Uterus (tissue), 4 donors: Measurements from ENCODE around the gene UST. TPM values are rescaled to one million over a fixed set of nuclear protein-coding genes. Genes with fewer than 3 reads are reported as not detected.

ENCODE experiments used
- DNase-seq, 2 donors: peaks; one replicate each; pipeline ENCODE4 v3.0.0-alpha.2; 2019 to 2020
- H3K27ac ChIP-seq, 2 donors: fragments of 200-600 bp; sonication (generic); 1 replicate in 1 of 2; 2 replicates in 1 of 2; pipeline ENCODE4 v1.5.1; 2016 to 2018
- H3K27me3 ChIP-seq, 2 donors: fragments of 200-600 bp; sonication (generic); one replicate each; pipeline ENCODE4 v1.5.1; 2018 to 2019; ENCODE audit warnings: control low read depth in 1 of 2
- H3K36me3 ChIP-seq, 2 donors: fragments of 200-600 bp; sonication (generic); one replicate each; pipeline ENCODE4 v1.5.1; 2019; ENCODE audit warnings: control low read depth in 1 of 2
- H3K4me1 ChIP-seq, 2 donors: fragments of 200-600 bp; sonication (generic); one replicate each; pipeline ENCODE4 v1.5.1; 2018 to 2019; ENCODE audit warnings: control low read depth in 1 of 2
- H3K4me3 ChIP-seq, 2 donors: fragments of 200-600 bp; sonication (generic); 1 replicate in 1 of 2; 2 replicates in 1 of 2; pipeline ENCODE4 v1.5.1; 2018 to 2019; ENCODE audit warnings: mild to moderate bottlenecking in 1 of 2
- H3K9me3 ChIP-seq, 2 donors: fragments of 200-600 bp; sonication (generic); one replicate each; pipeline ENCODE4 v1.5.1; 2019; ENCODE audit warnings: control low read depth in 1 of 2
- POLR2A ChIP-seq, 2 donors: fragments of 450-650 bp; IDR thresholded peaks; one replicate each; pipeline ENCODE4 v1.6.1; 2016; ENCODE audit warnings: antibody characterized with exemption in 2 of 2, mild to moderate bottlenecking in 1 of 2, moderate library complexity in 1 of 2
- intact Hi-C: fragments of 100-400 bp; cut with DNase I; formaldehyde crosslinking; loops from one replicate; pipeline ENCODE4 v1.15.1; 2023; ENCODE audit warnings: low total_unique reads
- total RNA-seq, 4 donors: library from RNA; depleted of rRNA in 3 of 4; stranded (reverse); fragments of >200 nt in 3 of 4; gene quantifications; one replicate each; pipeline versions ENCODE4 v1.1.0 to v1.2.4, GENCODE V29; 2014 to 2023
- TF ChIP-seq, protein P1 (sequence below), 4 experiments: fragments of 200-600 bp in 2 of 4; fragments of 450-650 bp in 2 of 4; sonication (generic) in 2 of 4; IDR thresholded peaks; one replicate each; pipeline ENCODE4 v1.5.1; 2016 to 2019; ENCODE audit warnings: antibody characterized with exemption in 4 of 4, mild to moderate bottlenecking in 2 of 4, moderate library complexity in 1 of 4
- donor health status: DM: yes; HTN: yes; CAD: no.

UST gene
- total RNA-seq, 4 donors from 2014 or later: 6.1 to 23.2 (median 17.2) TPM

DNA sequence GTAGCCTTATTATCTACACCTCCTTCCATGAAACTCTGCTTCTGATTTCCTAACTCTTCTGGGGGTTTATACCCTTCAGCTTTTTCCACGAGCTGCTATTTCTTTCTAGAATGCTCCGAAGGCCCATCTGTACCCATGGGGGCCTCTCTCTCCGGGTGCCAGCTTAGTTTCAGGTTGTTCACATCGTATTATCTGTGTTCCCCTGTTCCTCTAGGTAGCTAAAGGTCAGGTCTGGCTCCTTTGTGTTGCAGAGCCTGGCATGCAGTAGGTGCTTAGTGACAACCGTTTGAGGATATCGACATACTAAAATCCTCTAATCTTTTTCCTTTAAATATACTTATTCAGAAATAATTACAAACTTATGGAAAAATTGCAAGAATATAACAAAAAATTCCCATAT is 73.0 kb downstream of the UST start:
- no peak for TF ChIP-seq POLR2A (IDR thresholded peaks at IDR 0.05)
- TF ChIP-seq, protein P1, sequence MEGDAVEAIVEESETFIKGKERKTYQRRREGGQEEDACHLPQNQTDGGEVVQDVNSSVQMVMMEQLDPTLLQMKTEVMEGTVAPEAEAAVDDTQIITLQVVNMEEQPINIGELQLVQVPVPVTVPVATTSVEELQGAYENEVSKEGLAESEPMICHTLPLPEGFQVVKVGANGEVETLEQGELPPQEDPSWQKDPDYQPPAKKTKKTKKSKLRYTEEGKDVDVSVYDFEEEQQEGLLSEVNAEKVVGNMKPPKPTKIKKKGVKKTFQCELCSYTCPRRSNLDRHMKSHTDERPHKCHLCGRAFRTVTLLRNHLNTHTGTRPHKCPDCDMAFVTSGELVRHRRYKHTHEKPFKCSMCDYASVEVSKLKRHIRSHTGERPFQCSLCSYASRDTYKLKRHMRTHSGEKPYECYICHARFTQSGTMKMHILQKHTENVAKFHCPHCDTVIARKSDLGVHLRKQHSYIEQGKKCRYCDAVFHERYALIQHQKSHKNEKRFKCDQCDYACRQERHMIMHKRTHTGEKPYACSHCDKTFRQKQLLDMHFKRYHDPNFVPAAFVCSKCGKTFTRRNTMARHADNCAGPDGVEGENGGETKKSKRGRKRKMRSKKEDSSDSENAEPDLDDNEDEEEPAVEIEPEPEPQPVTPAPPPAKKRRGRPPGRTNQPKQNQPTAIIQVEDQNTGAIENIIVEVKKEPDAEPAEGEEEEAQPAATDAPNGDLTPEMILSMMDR (IDR thresholded peaks at IDR 0.05): no peak

DNA sequence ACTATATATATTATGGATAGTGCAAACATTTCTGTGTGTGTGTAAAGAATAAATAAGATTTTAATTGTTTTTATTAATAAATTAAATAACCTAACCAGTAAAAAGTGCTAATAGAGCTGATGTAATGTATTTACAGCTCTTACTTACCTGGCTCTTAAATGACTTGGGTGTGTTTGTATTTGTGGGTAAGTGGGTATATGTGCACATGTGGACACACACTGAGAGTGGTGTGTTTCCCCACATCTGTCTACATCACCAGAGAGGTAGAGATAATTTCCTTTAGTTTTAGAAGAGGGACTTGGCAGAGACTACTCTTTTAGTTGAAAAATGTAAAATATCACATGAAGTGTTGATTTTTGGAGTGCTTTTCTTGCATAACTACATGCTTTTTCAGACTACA is 76.0 kb downstream of the UST start:
- intact Hi-C loops: no loop called here
- Histone ChIP-seq H3K4me3 (no peak overlapping the region), H3K27ac (no peak overlapping the region), H3K9me3 (no peaks in the 10 kb centered on the region), H3K27me3 (no peaks in the 10 kb centered on the region), H3K36me3 (no peaks in the 10 kb centered on the region), H3K4me1 (no peaks in the 10 kb centered on the region)
- no peak for TF ChIP-seq POLR2A (IDR thresholded peaks at IDR 0.05)
- TF ChIP-seq, protein P1 (IDR thresholded peaks at IDR 0.05): no peak
- DNase-seq: no peak

More for the DNA sequence above, 73.0 kb downstream of the UST start:
- H3K9me3 ChIP-seq: no peaks in the 10 kb centered on the region
- intact Hi-C loops: no loop called here
- no peaks in the 10 kb centered on the region for H3K27me3 ChIP-seq
- H3K36me3 ChIP-seq: no peaks in the 10 kb centered on the region
- no peak overlapping the region for H3K4me3 ChIP-seq
- no peaks in the 10 kb centered on the region for H3K4me1 ChIP-seq
- H3K27ac ChIP-seq: no peak overlapping the region
- DNase-seq: no peak

GRCh38 chr6:148824291-148824690 is 77.5 kb downstream of the UST start:
- intact Hi-C loops: no loop called here
- TF ChIP-seq POLR2A (IDR thresholded peaks at IDR 0.05): no peak
- TF ChIP-seq, protein P1 (IDR thresholded peaks at IDR 0.05): no peak
- no peak overlapping the region for H3K27ac ChIP-seq

GRCh38 chr6:148824960-148825359 is 78.1 kb downstream of the UST start:
- Histone ChIP-seq H3K4me1 (no peaks in the 10 kb centered on the region), H3K27ac (no peak overlapping the region), H3K27me3 (no peaks in the 10 kb centered on the region), H3K9me3 (no peaks in the 10 kb centered on the region), H3K4me3 (no peak overlapping the region), H3K36me3 (no peaks in the 10 kb centered on the region)
- TF ChIP-seq, protein P1 (IDR thresholded peaks at IDR 0.05): no peak
- no peak for TF ChIP-seq POLR2A (IDR thresholded peaks at IDR 0.05)
- intact Hi-C loops: no loop called here
- DNase-seq: no peak

More at GRCh38 chr6:148824291-148824690, 77.5 kb downstream of the UST start:
- Histone ChIP-seq H3K9me3 (no peaks in the 10 kb centered on the region), H3K36me3 (no peaks in the 10 kb centered on the region), H3K27me3 (no peaks in the 10 kb centered on the region), H3K4me1 (no peaks in the 10 kb centered on the region), H3K4me3 (no peak overlapping the region)
- DNase-seq: no peak

DNA sequence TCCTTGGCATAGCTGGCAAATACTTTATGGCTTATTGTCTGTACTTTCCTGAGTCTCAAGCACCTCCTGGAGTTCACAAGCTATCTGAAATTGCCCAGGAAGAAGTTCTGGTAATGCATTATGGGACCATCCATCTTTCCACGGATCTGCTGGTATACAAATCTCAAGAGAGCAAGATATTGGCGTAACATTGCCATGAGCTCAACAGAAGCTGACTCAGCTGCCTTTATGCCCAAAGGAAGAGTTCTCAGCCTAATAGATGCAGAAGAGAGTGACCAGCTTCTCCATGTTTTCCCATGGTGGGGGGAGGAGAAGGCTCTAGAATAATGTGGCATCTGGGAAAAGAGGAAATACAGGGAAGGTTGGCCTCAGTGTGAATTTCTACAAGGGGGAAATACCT is 78.7 kb downstream of the UST start:
- no peak for TF ChIP-seq POLR2A (IDR thresholded peaks at IDR 0.05)
- TF ChIP-seq, protein P1 (IDR thresholded peaks at IDR 0.05): no peak
- Histone ChIP-seq H3K27me3 (no peaks in the 10 kb centered on the region), H3K27ac (no peak overlapping the region), H3K36me3 (no peaks in the 10 kb centered on the region), H3K4me3 (no peak overlapping the region), H3K9me3 (no peaks in the 10 kb centered on the region), H3K4me1 (no peaks in the 10 kb centered on the region)
- no peak for DNase-seq
- intact Hi-C loops: no loop called here
